ENCODE data around the gene LRRC53. TPM values are rescaled to one million over a fixed set of nuclear protein-coding genes. Genes with fewer than 3 reads are reported as not detected.

The LRRC53 gene
- total RNA-seq, 1 donor from 2014 or later = not detected

GRCh38 chr1:74431531-74431930 lies 80.9 kb downstream of the LRRC53 start:
- Mint-ChIP-seq H3K9me3 (ENCODE audit: unreplicated experiment) (no peaks in the 10 kb centered on the region), H3K36me3 (ENCODE audit: low read depth, unreplicated experiment) (no peaks in the 10 kb centered on the region)
- DNase-seq (ENCODE audit: low spot score) = no peak

GRCh38 chr1:74430342-74430934 lies 82.0 kb downstream of the LRRC53 start:
- Mint-ChIP-seq H3K9me3 (ENCODE audit: unreplicated experiment) (no peaks in the 10 kb centered on the region), H3K27ac (ENCODE audit: unreplicated experiment) (no peak overlapping the region), H3K4me1 (ENCODE audit: unreplicated experiment) (no peaks in the 10 kb centered on the region), H3K4me3 (ENCODE audit: unreplicated experiment) (no peak overlapping the region), H3K27me3 (ENCODE audit: unreplicated experiment) (peaks cover 2% of the 10 kb centered on the region), H3K36me3 (ENCODE audit: low read depth, unreplicated experiment) (no peaks in the 10 kb centered on the region)
- TF ChIP-seq CTCF (IDR thresholded peaks at IDR 0.05; ENCODE audit: unreplicated experiment) = no peak
- no peak for DNase-seq (ENCODE audit: low spot score)

More at GRCh38 chr1:74431531-74431930, 80.9 kb downstream of the LRRC53 start:
- Mint-ChIP-seq H3K27me3 (ENCODE audit: unreplicated experiment) (peaks cover 2% of the 10 kb centered on the region), H3K27ac (ENCODE audit: unreplicated experiment) (no peak overlapping the region), H3K4me3 (ENCODE audit: unreplicated experiment) (no peak overlapping the region), H3K4me1 (ENCODE audit: unreplicated experiment) (no peaks in the 10 kb centered on the region)
- no peak for TF ChIP-seq CTCF (IDR thresholded peaks at IDR 0.05; ENCODE audit: unreplicated experiment)

- Mint-ChIP-seq H3K9me3 (ENCODE audit: unreplicated experiment) (no peaks in the 10 kb centered on the region), H3K27me3 (ENCODE audit: unreplicated experiment) (peaks cover 2% of the 10 kb centered on the region), H3K4me1 (ENCODE audit: unreplicated experiment) (no peaks in the 10 kb centered on the region), H3K27ac (ENCODE audit: unreplicated experiment) (no peak overlapping the region), H3K4me3 (ENCODE audit: unreplicated experiment) (no peak overlapping the region), H3K36me3 (ENCODE audit: low read depth, unreplicated experiment) (no peaks in the 10 kb centered on the region)
- DNase-seq (ENCODE audit: low spot score) = no peak
- no peak for TF ChIP-seq CTCF (IDR thresholded peaks at IDR 0.05; ENCODE audit: unreplicated experiment)
These were observed 82.8 kb downstream of the LRRC53 start for GRCh38 chr1:74429580-74429979.

- Mint-ChIP-seq H3K27me3 (ENCODE audit: unreplicated experiment) (no peaks in the 10 kb centered on the region), H3K4me1 (ENCODE audit: unreplicated experiment) (no peaks in the 10 kb centered on the region), H3K27ac (ENCODE audit: unreplicated experiment) (no peak overlapping the region), H3K9me3 (ENCODE audit: unreplicated experiment) (no peaks in the 10 kb centered on the region), H3K4me3 (ENCODE audit: unreplicated experiment) (no peak overlapping the region), H3K36me3 (ENCODE audit: low read depth, unreplicated experiment) (no peaks in the 10 kb centered on the region)
- TF ChIP-seq CTCF (IDR thresholded peaks at IDR 0.05; ENCODE audit: unreplicated experiment) = no peak
- DNase-seq (ENCODE audit: low spot score) = no peak
These were observed 84.7 kb downstream of the LRRC53 start for GRCh38 chr1:74427681-74428080.

- Mint-ChIP-seq H3K9me3 (ENCODE audit: unreplicated experiment) (no peaks in the 10 kb centered on the region), H3K27me3 (ENCODE audit: unreplicated experiment) (no peaks in the 10 kb centered on the region), H3K4me1 (ENCODE audit: unreplicated experiment) (no peaks in the 10 kb centered on the region), H3K4me3 (ENCODE audit: unreplicated experiment) (no peak overlapping the region), H3K27ac (ENCODE audit: unreplicated experiment) (no peak overlapping the region), H3K36me3 (ENCODE audit: low read depth, unreplicated experiment) (no peaks in the 10 kb centered on the region)
- TF ChIP-seq CTCF (IDR thresholded peaks at IDR 0.05; ENCODE audit: unreplicated experiment) = no peak
- no peak for DNase-seq (ENCODE audit: low spot score)
These were observed 86.0 kb downstream of the LRRC53 start for GRCh38 chr1:74426208-74426937.
